GM23338 (cell line): ENCODE data around the gene EIF5A. TPM values are rescaled to one million over a fixed set of nuclear protein-coding genes. Genes with fewer than 3 reads are reported as not detected.

ENCODE experiments used
- ATAC-seq: fragments of 200-7000 bp; cut with Tn5 transposase; 3 replicates; pipeline ENCODE4 v1.9.1; 2020
- DNase-seq: peaks from one replicate; pipeline ENCODE4 v3.0.0-alpha.2; 2015; ENCODE audit warnings: low spot score
- H2AFZ ChIP-seq: fragments of 200-600 bp; sonication (generic); 2 replicates; pipeline ENCODE4 v1.8.0; 2016; ENCODE audit warnings: antibody characterized with exemption, mild to moderate bottlenecking, moderate library complexity
- H3F3A ChIP-seq: fragments of 200-600 bp; sonication (generic); replicated peaks from 2 replicates; pipeline ENCODE4 v1.8.0; 2017; ENCODE audit warnings: antibody characterized with exemption, mixed run types, low read depth
- H3K27ac ChIP-seq: fragments of 200-600 bp; sonication (generic); 2 replicates; pipeline ENCODE4 v1.6.1; 2016; ENCODE audit warnings: low read depth
- H3K27me3 ChIP-seq: fragments of 200-600 bp; sonication (generic); 2 replicates; pipeline ENCODE4 v1.8.0; 2016; ENCODE audit warnings: mild to moderate bottlenecking, mixed run types, moderate library complexity; ENCODE audit not compliant: insufficient read depth
- H3K36me3 ChIP-seq: fragments of 200-600 bp; sonication (generic); 2 replicates; pipeline ENCODE4 v1.8.0; 2016; ENCODE audit warnings: mild to moderate bottlenecking; ENCODE audit not compliant: insufficient read depth
- H3K4me1 ChIP-seq: fragments of 200-600 bp; sonication (generic); 2 replicates; pipeline ENCODE4 v1.8.0; 2016; ENCODE audit warnings: mild to moderate bottlenecking, moderate library complexity; ENCODE audit not compliant: insufficient read depth
- H3K4me2 ChIP-seq: fragments of 200-600 bp; sonication (generic); 2 replicates; pipeline ENCODE4 v1.7.1; 2017; ENCODE audit warnings: mixed run types
- H3K4me3 ChIP-seq: fragments of 200-600 bp; sonication (generic); 2 replicates; pipeline ENCODE4 v1.6.1; 2016; ENCODE audit warnings: mixed run types
- H3K79me2 ChIP-seq: fragments of 200-600 bp; sonication (generic); replicated peaks from 2 replicates; pipeline ENCODE4 v1.8.0; 2017; ENCODE audit warnings: mild to moderate bottlenecking; ENCODE audit not compliant: insufficient read depth
- H3K9me2 ChIP-seq: fragments of 200-600 bp; sonication (generic); 2 replicates; pipeline ENCODE4 v1.8.0; 2017; ENCODE audit not compliant: insufficient read depth
- H4K20me1 ChIP-seq: fragments of 200-600 bp; sonication (generic); replicated peaks from 2 replicates; pipeline ENCODE4 v1.8.0; 2017; ENCODE audit warnings: mild to moderate bottlenecking; ENCODE audit not compliant: insufficient read depth
- H3K27ac Mint-ChIP-seq: 2 replicates; pipeline ENCODE4 v1.8.0; 2020; ENCODE audit warnings: inconsistent platforms, mild to moderate bottlenecking, moderate library complexity, mixed read lengths
- H3K27me3 Mint-ChIP-seq: 3 replicates; pipeline ENCODE4 v1.8.0; 2022; ENCODE audit warnings: low read depth, mild to moderate bottlenecking, moderate library complexity, mixed read lengths, inconsistent platforms; ENCODE audit not compliant: insufficient read depth, poor library complexity
- H3K36me3 Mint-ChIP-seq: 3 replicates; pipeline ENCODE4 v1.8.0; 2021; ENCODE audit warnings: low read depth, mild to moderate bottlenecking, inconsistent platforms, moderate library complexity, mixed read lengths
- H3K4me1 Mint-ChIP-seq: 3 replicates; pipeline ENCODE4 v1.8.0; 2020; ENCODE audit warnings: mild to moderate bottlenecking, inconsistent platforms, mixed read lengths
- H3K4me3 Mint-ChIP-seq: 3 replicates; pipeline ENCODE4 v1.8.0; 2021; ENCODE audit warnings: moderate library complexity, mild to moderate bottlenecking, inconsistent platforms, mixed read lengths
- H3K9me3 Mint-ChIP-seq: 3 replicates; pipeline ENCODE4 v1.8.0; 2020; ENCODE audit warnings: moderate library complexity, mild to moderate bottlenecking, inconsistent platforms, mixed read lengths
- CREB1 ChIP-seq: fragments of 250-450 bp; sonication (Bioruptor Pico); IDR thresholded peaks from 2 replicates; pipeline ENCODE4 v1.5.0; 2020; ENCODE audit warnings: low read depth, mild to moderate bottlenecking, moderate library complexity
- CTCF ChIP-seq, 2 experiments: fragments of 200-600 bp in 1 of 2; sonication (generic) in 1 of 2; conservative IDR thresholded peaks; 2 replicates each; pipeline versions ENCODE4 v1.5.1 to v1.6.1; 2016 to 2017; ENCODE audit warnings: antibody characterized with exemption in 2 of 2, low read depth in 2 of 2, mild to moderate bottlenecking in 2 of 2, moderate library complexity in 1 of 2
- EZH2 ChIP-seq: fragments of 200-600 bp; sonication (generic); IDR thresholded peaks from one replicate; pipeline ENCODE4 v1.8.0; 2017; ENCODE audit warnings: antibody characterized with exemption, mild to moderate bottlenecking, low read depth; ENCODE audit not compliant: unreplicated experiment
- EZH2phosphoT487 ChIP-seq: fragments of 200-600 bp; sonication (generic); IDR thresholded peaks from one replicate; pipeline ENCODE4 v1.8.1; 2018; ENCODE audit warnings: antibody characterized with exemption; ENCODE audit not compliant: unreplicated experiment
- JUNB ChIP-seq: IDR thresholded peaks from one replicate; pipeline ENCODE4 v1.6.1; 2016; ENCODE audit warnings: antibody characterized with exemption; ENCODE audit not compliant: unreplicated experiment
- NANOG ChIP-seq: IDR thresholded peaks from 2 replicates; pipeline ENCODE4 v1.6.1; 2016; ENCODE audit warnings: antibody characterized with exemption, borderline replicate concordance
- REST ChIP-seq: IDR thresholded peaks from one replicate; pipeline ENCODE4 v1.6.1; 2018; ENCODE audit warnings: antibody characterized with exemption; ENCODE audit not compliant: unreplicated experiment
- STAT1 ChIP-seq: IDR thresholded peaks from one replicate; pipeline ENCODE4 v1.6.1; 2016; ENCODE audit warnings: antibody characterized with exemption; ENCODE audit not compliant: unreplicated experiment
- ZNF114 ChIP-seq: fragments of 250-450 bp; sonication (Bioruptor Pico); IDR thresholded peaks from 2 replicates; pipeline ENCODE4 v1.5.0; 2020; ENCODE audit warnings: mild to moderate bottlenecking, moderate library complexity
- ZNF331 ChIP-seq: fragments of 250-450 bp; sonication (Bioruptor Pico); IDR thresholded peaks from 2 replicates; pipeline ENCODE4 v1.5.0; 2020; ENCODE audit warnings: low read depth, mild to moderate bottlenecking, moderate library complexity
- ZNF462 ChIP-seq: fragments of 250-450 bp; sonication (Bioruptor Pico); IDR thresholded peaks from 2 replicates; pipeline ENCODE4 v1.5.0; 2020; ENCODE audit warnings: mild to moderate bottlenecking, moderate library complexity
- polyA plus RNA-seq: library from polyadenylated mRNA; unstranded; fragments of >200 nt; fragmentation: Nextera tagmentation; extraction: Ambion mirVana; gene quantifications from 2 replicates; pipeline ENCODE4 v1.2.1, GENCODE V29; 2016
- total RNA-seq: library from RNA; depleted of rRNA; stranded (reverse); fragments of >200 nt; shearing (Covaris generic); gene quantifications from 2 replicates; pipeline ENCODE4 v1.2.3, GENCODE V29; 2014
- TF ChIP-seq, protein P1 (sequence below): IDR thresholded peaks from 2 replicates; pipeline ENCODE4 v1.6.1; 2016; ENCODE audit warnings: antibody characterized with exemption

EIF5A gene
- total and polyA plus RNA-seq, 2 experiments from 2014 or later = 833 to 1,562 TPM

DNA sequence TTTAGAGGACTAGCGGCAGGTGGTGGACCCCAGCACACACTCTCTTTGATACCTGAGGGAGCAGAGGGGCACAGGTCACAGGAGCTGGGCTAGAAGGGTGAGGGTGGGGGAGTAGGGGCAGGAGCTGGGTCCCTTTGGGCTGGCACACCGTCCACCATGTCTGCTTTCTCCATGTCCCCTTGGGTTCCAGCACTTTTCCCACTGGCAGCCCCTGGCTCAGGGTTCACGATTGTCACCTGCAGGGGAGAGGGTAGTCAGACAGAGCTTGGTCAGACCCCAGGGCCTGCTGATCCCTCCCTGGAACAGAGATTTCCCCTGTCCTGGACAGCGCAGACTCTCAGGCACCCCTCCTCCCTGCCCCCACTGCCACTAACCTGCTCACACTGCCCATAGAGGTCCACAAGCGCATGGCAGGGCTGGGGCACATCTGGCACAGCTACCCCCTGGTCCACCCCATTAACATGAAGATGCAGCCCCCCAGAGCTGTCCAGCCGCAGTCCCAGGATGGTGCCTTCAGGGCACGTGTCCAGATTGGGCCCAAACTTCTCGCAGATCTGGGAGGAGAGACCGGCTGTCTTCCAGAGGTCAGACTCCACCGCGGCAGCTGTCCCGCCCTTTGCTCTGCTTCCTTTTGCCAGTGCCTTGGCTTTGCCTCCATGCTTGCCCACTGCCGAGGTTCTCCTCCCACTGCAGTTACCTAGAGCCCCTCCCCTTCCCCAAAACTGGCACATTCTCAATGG is 10.9 kb downstream of the EIF5A start:
- H3K4me3 Mint-ChIP-seq = peak overlapping the region; percentile 9; the same call in 1 of the 3 replicates
- ATAC-seq (no peak), DNase-seq (no peak)
- H3F3A ChIP-seq = peaks cover 38% of the 10 kb centered on the region
- H3K4me1 Mint-ChIP-seq = peaks cover 15% of the 10 kb centered on the region
- H3K79me2 ChIP-seq = peaks cover 8% of the 10 kb centered on the region; the same call in 1 of the 2 replicates
- H2AFZ ChIP-seq = no peak overlapping the region
- H3K27ac ChIP-seq = no peak overlapping the region
- H3K27me3 ChIP-seq = no peaks in the 10 kb centered on the region
- no peaks in the 10 kb centered on the region for H3K9me3 Mint-ChIP-seq
- H3K27me3 Mint-ChIP-seq = peaks cover 16% of the 10 kb centered on the region
- 0 out of 2 replicates have a peak, but pooled peaks cover 5% of the 10 kb centered on the region for H4K20me1 ChIP-seq
- H3K4me3 ChIP-seq = no peak overlapping the region
- peaks cover 77% of the 10 kb centered on the region for H3K36me3 Mint-ChIP-seq
- TF ChIP-seq EZH2phosphoT487 (no peak), ZNF114 (no peak), EZH2 (no peak), NANOG (no peak), JUNB (no peak), ZNF331 (CRISPR knock-in tag) (no peak), REST (no peak), CREB1 (no peak), ZNF462 (CRISPR knock-in tag) (no peak), STAT1 (no peak), CTCF (conservative IDR thresholded peaks at IDR 0.05; ENCODE audit: low read depth in 2 of 2) (no peak)
- TF ChIP-seq, protein P1, sequence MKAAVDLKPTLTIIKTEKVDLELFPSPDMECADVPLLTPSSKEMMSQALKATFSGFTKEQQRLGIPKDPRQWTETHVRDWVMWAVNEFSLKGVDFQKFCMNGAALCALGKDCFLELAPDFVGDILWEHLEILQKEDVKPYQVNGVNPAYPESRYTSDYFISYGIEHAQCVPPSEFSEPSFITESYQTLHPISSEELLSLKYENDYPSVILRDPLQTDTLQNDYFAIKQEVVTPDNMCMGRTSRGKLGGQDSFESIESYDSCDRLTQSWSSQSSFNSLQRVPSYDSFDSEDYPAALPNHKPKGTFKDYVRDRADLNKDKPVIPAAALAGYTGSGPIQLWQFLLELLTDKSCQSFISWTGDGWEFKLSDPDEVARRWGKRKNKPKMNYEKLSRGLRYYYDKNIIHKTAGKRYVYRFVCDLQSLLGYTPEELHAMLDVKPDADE = no peak
- H3K9me2 ChIP-seq = no peaks in the 10 kb centered on the region
- peaks cover 6% of the 10 kb centered on the region; the same call in 1 of the 2 replicates for H3K4me1 ChIP-seq
- H3K36me3 ChIP-seq = peaks cover 37% of the 10 kb centered on the region
- no peak overlapping the region for H3K27ac Mint-ChIP-seq
- H3K4me2 ChIP-seq = no peak overlapping the region
